Fibroblast of gingiva (primary cell): ENCODE data around the gene NREP.
"Not testable (repeated sequence)": the region's sequence is repeated elsewhere in the genome, so short reads cannot be mapped to it uniquely, and the experiment has no call there.

Experiments used
- DNase-seq: peaks from one replicate; pipeline ENCODE4 v3.0.0-alpha.2; 2011; ENCODE audit warnings: low read depth

Gene NREP

DNA sequence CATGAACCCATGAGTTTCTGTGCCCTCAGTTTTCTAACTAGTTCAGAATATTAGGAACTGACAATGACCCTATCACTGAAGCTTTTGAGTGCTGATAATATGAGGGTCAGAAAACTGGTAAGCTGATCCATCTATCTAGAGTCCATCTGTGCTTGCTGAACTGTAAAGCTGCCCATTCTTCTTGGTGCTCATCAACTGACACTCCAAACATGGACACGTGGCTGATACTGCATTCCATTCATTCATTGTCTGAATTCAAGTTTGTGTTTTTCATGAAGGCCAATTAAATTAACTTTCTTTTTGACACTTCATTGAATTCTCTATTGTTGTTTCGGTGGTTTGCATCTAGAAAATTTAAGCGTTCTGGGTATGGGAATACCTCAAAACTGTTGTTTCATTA, 17.6 kb downstream of the NREP start:
- DNase-seq: no peak

DNA sequence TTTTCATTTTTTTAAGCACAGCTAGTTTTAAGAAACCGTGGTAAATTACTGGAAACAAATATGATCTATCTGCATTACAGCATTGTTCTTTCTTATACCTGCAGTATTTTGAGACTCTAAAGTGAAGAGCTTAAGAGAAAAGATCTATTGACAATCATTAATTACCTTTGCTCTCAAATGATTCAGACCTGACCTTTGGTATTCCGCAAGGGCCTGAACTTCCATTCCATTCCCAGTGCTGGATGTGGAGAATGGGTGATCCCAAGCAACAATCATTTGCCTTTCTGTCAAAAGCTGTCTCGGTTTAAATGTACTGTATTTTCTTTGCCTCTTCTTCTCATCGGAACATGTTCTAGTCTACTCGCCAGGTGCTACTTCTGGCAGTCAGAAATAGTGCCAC, 18.9 kb downstream of the NREP start:
- DNase-seq: no peak

DNA sequence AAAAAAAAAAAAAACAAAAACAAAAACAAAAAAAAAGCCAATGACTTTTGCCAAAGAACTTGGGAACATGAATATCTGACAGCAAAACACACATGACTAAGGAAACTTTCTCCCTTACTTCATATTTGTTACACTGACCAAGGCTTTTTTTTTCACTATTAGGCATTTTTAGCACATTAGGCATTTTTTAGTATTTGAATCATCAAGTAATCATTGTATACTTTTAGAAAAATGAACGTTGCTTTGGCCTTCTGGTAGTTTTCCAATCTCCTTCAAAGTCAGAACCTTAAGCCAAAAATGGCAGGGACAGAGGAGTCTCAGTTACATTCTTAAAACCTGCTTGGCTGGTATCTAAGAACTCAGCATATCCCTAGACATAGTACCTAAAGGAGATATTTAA, 19.3 kb downstream of the NREP start:
- DNase-seq: peak; percentile 75

DNA sequence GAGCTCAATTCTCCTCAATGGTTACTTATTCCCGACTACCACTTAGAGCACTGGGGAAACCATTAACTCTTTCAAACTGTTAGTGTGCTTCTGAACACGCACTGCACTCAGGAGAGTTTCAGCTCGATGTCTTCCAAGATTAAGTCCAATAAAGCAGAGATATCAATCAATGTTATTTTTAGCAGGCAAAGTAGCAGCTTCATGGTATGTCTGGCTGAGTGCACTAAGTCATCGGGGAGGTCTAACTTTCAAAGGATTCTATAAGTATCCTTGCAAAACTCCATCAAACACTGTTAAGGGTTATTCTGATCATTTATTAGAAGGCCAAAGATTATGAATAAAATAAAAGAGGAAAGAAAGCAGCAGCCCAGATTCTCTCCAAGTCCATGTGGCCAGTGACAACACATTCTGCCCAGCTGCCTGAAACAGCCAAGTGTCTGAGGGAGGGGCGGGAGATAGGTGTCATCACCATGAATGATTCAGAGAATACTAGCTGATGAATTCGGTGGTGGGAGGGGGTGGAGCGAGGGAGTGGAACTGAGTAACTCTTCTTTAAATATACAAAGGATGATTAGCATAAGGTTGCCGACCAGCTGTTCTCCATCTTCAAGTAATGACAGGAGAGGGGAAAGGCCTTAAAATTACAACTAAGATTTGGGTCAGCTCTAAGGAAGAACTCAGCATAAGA, 21.3 kb downstream of the NREP start:
- peak; percentile 84 for DNase-seq

DNA sequence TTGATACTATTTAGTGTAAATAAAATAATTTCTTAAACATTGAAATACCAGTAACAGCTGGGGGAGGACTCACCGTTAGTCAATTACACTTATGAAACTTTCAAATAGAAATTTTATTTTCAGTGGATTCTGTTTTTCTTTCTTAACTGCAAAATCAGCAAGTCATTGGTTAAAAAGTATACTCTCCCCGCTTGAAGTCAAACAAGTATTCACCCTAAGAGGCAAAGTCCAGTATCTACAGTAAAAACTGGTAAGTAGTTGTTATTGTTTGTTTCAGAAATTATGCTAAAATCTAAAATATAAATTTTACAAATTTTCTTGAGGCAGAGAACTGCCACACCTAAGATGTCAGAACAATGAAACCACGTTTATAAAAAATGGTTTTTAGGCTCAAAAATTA, 22.4 kb downstream of the NREP start:
- no peak for DNase-seq

DNA sequence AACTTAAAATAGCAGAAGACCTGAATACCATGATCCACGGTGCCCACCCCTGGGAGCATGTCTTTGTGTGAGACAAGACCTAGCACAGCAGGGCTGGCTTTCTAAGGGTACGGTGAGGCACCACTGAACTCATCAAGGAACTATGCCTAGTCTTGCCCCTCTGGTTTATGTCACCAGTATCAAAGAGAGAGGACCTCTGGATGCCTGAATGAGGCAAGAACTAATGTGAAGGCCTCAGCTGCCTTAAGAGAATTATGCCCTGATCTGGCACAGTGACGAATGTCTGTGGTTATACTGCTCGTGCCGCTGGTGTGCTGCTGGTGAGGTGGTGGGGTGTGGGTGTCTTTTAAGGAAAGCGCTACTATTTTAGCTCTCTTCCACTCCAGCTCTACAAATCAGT, 23.0 kb downstream of the NREP start:
- DNase-seq: no peak

DNA sequence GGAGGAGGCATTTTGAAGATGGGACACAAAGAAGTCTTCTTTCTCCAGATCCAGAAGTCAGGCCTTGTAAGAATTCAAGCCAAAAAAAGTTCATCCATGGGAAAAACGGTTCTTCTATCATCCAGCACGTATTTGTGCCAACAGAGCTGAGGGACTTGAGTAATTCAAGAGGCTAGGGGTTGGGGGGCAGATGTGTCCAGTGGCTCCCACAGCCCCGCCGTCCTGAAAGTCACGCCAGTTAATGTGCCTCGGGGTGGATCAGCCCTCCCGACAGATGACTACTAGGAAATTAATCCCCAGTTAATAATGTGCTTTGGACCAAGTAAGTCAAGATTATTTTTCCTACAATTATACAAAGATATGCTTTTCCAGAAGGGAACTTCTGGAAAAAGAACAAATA, 23.4 kb downstream of the NREP start:
- no peak for DNase-seq

DNA sequence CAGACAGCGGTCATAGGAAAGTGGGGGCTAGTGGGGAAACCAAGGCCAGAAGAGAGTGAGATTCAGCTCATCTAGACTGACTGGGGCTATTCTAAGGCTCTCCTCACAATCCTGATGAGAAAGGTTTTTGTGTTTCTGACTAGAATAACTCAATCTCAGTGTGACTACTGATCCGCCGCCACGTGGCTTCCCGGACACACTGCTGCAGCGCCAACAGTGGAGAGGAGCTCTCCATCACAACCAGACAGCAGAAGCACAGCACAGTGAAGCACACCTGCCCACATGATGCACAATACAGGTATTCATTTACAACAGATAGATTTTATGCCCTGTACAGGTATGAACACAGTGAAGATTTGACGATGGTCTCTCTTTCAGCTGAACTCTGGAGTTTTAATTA, 25.4 kb downstream of the NREP start:
- DNase-seq: no peak

DNA sequence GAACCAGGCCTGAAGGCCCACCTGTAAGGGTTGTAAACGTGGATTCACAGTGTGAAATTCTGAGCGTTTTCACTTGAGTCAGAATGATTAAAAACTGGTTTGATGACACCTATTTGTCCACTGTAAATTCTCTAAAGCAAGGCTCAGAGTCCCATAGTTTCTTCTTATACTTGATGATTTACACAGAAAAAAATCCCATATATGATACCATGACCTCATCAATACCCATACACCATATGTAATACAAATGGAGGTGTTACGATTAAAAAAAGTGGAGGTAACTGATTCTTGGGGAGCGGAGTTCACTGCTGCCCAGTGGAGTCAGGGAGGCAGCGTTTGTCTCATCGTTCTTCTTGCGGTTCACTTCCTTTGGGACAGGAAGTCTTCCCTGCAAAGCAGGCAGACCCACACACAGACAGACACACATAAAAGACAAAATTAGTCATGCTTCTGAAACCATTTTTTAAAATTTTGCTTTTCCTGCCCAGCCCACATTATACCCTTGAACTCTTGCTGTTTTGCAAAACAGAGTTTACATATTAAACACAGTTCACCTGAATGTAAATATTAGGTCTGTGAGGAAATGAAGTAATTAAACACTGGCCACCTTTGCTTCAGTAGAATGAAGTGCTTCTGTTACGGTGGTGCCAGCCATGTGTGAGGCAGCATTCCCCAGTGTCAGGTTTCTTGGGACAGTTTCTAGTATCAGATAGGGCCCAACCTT, 26.2 kb downstream of the NREP start:
- no peak for DNase-seq

DNA sequence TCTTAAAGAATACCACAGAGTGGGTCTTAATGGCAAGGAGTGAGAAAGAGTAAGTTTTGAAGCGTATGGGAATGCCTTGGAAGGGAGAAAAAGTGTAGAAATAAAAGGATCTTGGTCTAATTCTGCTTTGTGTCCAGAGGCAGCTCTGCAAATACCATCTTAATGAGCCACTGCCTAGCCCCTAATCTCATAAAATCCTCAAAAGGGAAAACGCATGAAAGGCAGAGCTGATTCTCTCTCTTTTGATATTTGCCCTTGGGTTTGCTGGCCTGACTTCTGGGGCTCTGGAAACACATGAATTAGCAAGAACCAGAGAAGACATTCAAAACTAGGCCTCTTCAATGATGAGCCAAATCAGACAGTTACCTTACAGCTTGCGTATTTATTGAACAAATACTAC, 28.1 kb downstream of the NREP start:
- no peak for DNase-seq

DNA sequence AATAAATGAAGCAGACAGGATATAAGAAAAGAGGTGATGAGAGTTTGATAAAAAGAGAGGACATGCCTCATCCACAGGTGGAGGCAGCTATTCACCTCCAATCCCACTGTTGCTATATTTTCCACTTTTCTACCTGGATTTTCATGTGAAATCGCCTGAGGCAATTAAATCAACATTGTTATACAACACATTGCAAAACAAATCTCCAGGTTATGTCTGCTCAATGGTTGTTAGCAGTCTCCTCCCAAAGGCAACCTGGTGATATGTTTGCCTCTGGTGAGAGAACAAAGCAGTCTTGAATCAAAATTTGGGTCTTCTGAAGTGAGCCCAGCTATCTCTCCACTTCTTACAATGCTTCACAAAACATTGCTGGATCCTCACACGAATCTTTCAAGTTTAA, 30.0 kb downstream of the NREP start:
- no peak for DNase-seq

DNA sequence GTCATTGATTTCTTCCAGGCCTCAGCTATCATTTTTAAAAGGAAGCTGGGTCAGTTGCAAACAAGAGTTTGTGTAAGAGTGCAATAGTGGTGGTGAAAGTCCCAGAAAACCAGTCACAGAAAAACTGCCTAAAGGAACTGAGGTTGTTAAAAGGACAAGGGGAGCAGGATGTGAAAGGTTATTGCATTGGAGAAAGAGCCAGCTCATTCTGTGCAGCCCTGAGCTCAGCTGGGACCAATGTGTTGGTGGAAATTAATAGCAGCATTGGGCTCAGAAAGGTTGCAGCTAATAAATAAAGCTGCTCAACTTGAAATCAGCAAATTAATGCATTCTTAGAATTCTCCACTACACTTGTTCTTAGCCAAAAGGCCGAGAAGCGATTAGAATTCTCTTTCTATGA, 34.9 kb downstream of the NREP start:
- no peak for DNase-seq

DNA sequence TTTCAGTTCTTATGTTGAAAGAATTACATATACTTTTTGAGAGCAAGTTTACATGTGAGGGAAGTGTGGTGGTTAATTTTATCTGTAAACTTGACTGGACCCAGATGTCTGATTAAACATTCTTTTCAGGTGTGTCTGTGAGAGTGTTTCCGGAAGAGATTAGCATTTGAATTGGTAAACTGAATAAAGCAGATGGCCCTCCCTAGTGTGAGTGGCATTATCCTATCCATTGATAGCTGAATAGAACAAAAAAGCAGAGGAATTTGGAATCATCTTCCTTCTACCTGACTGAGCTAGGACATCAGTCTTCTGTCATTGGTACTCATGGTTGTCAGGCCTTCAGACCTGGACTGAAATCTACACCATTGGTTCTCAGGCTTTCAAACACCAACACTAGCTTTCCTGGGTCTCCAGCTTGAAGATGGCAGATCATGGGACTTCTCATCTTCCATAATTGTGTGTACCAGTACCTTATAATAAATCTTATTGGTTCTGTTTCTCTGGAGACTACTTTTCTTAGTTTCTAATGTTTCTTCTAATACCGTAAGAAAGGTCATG, 36.6 kb downstream of the NREP start:
- DNase-seq: no peak

DNA sequence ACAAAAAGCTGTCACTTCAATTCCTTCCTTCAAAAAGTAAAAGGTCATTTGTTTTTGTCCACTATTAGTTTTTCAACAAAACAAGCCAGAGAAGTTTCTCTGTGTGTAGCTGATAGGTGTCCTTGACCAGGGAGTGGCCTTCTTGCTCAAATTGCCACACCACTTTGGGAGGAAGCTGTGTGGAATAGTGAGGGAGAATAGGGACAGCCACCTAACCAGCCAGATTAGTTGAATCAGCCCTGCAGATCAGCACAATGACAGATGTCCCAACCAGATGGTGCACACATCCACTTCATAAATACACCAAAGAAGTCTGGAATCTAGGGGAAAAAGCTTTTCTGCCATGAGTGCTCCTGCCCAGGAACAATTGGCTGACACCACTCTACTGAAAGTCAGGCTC, 37.2 kb downstream of the NREP start:
- no peak for DNase-seq

DNA sequence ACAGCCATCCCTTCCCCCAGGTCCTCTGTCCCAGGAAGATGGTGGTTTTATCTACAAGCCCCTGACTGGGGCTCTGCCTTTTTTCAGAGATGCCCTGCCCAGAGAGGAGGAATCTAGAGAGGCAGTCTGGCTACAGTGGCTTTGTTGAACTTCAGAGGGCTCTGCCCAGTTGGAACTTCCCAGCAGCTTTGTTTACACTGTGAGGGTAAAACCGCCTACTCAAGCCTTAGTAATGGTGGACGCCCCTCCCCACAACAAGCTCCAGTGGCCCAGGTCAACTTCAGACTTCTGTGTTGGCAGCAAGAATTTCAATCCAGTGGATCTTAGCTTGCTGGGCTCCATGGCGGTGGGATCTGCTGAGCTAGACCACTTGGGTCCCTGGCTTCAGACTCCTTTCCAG, 40.2 kb downstream of the NREP start:
- not testable (repeated sequence) for DNase-seq

DNA sequence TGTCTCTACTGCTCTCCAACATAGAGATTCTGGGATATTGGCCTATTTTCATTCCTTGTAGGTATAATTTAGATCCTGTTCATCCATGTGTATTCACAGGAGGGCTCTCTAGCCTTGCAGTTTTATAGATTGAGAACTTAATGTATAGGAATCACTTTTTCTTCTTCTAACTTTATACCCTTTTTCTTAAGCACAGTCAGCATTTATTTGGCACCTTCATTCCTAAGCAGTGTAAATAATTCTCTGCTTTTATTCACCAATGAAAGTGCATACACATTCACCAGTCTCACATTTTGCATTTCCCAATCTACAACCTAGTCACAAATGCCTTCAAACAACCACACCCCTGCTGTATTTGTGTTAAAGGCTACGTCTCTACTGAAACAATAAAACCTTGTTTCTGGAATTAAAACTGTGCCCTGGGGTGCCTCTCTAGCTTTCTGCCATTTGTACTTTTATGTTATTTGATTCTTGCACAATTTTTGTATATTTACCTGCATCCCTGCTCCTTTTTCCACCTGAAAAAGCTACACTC, 49.3 kb downstream of the NREP start:
- no peak for DNase-seq

DNA sequence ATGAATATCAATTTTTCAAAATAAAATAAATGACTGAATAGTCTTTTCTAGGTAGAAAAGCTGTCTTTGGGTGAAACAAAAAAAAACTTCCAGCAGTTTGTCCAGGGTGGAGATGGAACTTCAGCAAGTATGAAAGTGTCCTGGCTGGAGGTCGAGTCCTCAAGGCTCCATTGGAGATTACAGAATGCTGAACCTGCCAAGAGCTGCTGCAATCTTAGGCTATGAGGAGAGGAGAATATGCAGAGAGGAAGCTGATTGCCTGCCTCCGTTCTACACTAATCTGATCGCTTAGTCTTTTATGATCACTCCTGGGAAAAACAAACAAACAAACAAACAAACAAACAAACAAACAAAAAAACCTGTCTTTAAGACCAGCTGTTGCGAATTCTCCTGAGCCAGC, 50.6 kb downstream of the NREP start:
- DNase-seq: no peak

DNA sequence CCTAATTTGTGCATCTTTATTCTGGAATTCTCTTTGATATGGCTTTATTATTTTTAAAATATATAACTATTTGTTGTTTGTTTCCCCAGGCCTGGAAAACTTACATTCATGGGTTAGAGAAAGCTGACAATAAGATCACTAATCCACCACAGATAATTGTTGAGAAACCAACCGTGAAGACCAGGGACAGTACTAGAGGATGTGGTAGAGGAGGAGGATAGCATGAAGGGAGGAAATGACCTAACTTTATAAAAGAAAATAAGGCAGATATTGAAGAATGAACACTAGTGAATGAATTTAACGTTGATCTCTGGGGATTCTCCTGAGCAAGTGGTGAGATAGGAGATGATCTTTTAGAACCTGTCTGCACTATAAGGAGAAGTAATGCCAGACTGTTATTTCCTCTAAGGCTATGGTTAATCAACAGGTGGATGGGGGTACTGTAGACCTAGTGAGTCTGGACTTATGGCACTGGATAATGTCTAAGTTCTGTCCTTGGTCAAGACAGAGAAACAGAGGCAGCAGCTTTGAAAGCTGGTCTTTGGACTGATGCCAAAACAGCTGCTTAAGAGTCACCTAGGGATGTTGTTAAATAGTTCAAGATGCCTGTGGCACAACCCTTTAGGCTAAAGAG, 52.4 kb downstream of the NREP start:
- DNase-seq: no peak

DNA sequence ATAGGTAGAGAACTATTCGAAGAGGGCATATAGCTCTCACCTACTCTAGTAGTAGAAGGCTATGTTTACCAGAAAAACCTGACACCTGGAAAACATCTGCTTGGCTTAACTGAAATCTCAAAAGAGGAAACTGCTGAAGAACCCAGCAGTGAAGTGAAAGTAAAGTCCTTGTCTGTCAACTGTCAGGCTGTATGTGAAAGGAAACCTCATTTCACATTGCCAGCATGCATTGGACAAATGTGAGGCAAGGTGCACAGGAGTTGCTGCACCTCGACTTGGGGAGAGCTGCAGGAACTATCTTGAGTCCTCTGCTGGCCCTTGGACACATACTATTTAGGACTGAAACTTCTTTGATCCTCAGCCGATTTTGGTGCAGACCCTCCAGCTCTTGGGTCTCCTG, 53.3 kb downstream of the NREP start:
- DNase-seq: no peak

DNA sequence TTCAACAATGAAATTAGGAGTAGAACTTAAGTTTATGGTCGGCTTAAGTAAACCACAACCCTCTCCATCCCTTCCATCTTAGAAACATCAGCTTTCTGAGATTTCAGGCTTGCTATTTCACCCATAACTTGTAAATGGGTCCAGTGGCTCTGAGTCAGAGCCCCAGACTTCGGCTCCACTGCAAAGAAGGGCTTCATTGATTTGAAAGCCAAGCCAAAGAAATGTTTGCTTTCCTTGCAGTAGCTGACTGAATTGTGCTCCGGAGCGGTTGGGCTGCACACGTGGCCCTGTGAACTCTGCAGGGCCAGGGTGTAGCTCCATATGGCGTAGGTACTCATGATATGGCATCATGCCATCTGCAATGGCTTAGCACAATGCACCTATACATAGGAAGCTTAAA, 57.0 kb downstream of the NREP start:
- no peak for DNase-seq

DNA sequence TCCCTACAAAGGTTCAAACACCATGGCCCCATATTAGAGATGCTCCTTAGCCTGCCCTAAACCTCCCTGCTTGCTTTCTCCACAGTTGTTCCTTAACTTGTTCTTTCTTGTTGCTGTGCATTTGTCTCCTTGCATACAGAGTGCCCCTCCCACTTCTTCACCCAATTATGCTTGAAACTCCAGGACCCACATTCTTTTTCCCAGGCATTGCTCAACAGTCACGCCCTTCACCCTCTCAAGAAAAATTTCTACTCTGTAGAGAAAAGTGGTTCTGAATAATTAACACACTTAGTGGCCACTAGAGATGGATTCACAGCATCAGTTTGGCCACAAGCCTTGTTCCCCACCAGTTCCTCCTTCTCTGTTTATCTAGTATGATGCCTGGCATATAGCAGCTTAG, 57.7 kb downstream of the NREP start:
- no peak for DNase-seq

DNA sequence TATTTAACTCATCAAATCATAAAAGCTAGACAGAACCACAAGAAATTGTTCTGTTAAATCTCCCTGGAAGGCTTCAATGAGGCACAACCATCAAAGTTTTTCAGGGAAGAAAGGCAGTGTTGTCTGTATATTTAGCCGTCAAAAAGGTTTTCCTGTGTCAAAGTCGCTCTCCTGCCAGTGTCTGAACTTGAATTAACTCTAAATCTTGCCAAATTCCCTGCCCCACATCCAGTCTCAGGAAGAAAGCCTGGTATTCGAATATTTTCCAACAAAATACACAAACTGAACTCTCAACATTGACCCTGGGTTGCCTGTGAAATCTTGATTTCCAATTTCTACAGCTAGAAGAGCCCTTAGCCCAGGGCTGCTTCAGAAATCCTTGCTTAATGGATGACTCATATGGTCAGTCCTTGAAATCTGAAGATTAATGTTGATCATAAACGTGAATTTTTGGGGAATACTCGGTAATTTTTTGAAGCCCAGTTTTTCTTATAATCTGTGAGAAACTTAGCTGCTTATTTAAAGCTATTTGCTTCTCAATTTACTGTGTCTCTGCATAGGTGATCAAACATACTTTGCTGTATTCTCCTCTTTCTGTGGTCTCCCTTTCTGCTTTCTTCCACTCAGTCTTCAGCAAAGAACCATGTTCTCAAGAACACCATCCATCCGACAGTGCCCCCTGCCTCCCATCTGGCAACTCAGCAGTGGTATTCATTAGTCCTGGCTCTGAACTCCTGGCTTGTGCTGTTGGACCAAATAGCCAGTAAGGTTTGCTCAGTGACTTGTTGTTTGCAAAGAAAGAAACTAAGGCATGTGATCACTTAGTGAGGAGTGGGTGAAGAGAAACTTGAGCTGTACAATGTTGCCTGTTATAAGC, 58.9 kb downstream of the NREP start:
- DNase-seq: peak; percentile 50
